ENCODE data around the gene SH3BP4.

DNA sequence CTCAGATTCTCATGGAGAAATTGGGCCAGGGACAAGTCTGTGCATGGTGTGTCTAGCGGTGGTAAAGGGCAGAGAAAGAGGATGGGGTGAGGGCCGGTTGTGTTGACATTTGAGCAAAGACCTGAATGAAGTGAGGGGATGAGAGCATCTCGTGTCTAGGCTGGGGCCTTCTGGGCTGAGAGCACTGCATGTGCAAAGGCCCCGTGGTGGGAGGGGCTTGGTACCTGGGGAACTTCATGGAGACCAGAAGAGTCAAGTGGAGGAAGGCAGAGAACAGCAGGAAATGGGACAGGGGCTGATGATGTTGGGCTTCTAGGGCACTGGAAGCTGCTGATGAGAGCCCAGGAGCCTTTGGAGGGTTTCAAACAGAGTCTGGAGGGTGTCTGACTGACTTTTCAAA, 76.8 kb downstream of the SH3BP4 start:
- TF ChIP-seq, protein P1, sequence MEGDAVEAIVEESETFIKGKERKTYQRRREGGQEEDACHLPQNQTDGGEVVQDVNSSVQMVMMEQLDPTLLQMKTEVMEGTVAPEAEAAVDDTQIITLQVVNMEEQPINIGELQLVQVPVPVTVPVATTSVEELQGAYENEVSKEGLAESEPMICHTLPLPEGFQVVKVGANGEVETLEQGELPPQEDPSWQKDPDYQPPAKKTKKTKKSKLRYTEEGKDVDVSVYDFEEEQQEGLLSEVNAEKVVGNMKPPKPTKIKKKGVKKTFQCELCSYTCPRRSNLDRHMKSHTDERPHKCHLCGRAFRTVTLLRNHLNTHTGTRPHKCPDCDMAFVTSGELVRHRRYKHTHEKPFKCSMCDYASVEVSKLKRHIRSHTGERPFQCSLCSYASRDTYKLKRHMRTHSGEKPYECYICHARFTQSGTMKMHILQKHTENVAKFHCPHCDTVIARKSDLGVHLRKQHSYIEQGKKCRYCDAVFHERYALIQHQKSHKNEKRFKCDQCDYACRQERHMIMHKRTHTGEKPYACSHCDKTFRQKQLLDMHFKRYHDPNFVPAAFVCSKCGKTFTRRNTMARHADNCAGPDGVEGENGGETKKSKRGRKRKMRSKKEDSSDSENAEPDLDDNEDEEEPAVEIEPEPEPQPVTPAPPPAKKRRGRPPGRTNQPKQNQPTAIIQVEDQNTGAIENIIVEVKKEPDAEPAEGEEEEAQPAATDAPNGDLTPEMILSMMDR (conservative IDR thresholded peaks at IDR 0.05 in 1 of 2, IDR thresholded peaks at IDR 0.05 in 1 of 2; ENCODE audit: extremely low read depth in 1 of 2, insufficient read depth in 1 of 2, low read depth in 1 of 2, low read length in 2 of 2): no peak
- TF ChIP-seq EZH2 (IDR thresholded peaks at IDR 0.05; ENCODE audit: borderline replicate concordance, low read length): no peak

Measured in mammary epithelial cell (primary cell).